Measurements from ENCODE around the gene CMTM1.

The CMTM1 gene

DNA sequence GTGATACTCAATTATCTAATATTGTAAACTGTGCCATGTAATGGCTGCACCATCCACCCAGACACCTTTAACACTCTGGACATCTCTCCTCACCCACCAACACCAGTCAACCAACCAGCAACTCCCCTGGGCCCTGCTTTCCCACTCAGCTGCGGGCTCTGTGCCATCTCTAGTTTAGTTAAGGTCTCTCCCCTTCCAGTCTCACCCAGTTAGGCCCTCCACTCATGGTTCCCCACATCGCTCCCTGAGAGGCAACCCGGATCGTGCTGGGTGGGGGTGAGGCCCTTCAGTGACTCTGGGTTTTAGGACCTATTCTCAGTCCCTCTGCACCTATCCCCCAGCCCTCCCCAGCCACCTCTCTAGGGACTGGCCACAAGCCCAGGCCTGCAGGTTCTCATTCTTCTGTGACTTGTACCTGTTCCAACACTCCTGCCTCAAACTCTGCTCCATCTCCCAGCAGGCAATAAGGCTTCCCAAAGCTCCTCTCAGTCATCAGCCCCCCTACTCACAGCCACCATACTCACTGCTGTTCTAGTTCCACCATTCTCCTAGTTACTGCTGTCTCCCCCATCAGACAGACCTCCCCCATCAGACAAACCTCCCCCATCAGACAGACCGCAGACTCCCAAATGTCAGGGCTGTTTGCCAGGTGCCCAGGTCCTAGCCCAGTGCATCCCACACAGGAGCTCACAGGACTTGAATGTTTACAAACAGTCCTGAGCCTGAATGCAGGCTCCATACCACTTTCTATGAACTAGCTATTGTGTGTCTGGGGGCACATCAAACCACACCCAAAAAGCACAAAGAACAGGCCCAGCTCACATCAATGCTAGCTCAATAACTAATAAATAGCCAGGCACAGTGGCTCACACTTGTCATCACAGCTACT lies 18.9 kb upstream of the CMTM1 start:
- TF ChIP-seq, protein P1, sequence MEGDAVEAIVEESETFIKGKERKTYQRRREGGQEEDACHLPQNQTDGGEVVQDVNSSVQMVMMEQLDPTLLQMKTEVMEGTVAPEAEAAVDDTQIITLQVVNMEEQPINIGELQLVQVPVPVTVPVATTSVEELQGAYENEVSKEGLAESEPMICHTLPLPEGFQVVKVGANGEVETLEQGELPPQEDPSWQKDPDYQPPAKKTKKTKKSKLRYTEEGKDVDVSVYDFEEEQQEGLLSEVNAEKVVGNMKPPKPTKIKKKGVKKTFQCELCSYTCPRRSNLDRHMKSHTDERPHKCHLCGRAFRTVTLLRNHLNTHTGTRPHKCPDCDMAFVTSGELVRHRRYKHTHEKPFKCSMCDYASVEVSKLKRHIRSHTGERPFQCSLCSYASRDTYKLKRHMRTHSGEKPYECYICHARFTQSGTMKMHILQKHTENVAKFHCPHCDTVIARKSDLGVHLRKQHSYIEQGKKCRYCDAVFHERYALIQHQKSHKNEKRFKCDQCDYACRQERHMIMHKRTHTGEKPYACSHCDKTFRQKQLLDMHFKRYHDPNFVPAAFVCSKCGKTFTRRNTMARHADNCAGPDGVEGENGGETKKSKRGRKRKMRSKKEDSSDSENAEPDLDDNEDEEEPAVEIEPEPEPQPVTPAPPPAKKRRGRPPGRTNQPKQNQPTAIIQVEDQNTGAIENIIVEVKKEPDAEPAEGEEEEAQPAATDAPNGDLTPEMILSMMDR (conservative IDR thresholded peaks at IDR 0.05; ENCODE audit: control insufficient read depth, insufficient read depth, low read depth, low read length) = no peak
- H3K4me3 ChIP-seq (ENCODE audit: control insufficient read depth, low read depth, low read length) = no peak overlapping the region
- DNase-seq (ENCODE audit: low read depth) = no peak

DNA sequence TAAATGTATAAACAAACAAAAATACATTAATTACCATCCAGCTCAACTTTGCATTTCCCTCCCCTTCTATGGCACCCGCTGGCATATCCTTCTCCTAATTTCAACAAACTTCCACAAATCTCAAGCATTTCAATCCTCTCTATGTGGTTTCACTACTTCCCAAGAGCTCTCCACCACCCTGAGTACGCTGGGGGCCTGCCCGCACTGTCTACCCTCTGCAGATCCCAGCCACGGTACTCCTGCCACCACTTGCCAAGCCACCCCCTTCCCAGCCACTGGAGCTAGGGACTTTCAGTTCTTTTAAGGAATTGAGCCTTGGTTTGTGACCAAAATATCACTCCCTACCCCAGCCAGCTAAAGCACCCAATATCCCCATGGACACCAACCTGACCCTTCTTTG lies 18.2 kb upstream of the CMTM1 start:
- TF ChIP-seq, protein P1 (conservative IDR thresholded peaks at IDR 0.05; ENCODE audit: control insufficient read depth, insufficient read depth, low read depth, low read length) = no peak
- no peak for DNase-seq (ENCODE audit: low read depth)
- no peak overlapping the region for H3K4me3 ChIP-seq (ENCODE audit: control insufficient read depth, low read depth, low read length)

DNA sequence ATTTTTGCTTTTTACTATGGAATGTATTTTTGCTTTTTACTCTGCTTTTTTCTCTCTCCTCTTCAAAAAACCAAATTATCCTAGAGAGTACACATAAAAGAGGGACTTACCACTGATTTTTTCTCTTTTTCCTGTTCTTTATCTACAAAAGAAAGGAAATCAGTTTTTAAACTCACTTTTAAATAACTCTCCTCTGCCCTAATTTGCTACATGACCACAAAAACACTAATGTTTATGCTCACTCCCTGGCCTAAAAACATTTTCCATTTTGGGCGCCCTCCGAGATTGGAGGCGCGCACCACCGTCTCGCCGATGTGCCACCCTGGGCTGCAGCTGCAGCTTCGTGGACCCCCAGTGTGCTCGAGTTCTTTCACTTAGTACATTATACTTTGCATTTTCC lies 17.4 kb upstream of the CMTM1 start:
- DNase-seq (ENCODE audit: low read depth) = no peak
- peak overlapping the region; percentile 71 for H3K4me3 ChIP-seq (ENCODE audit: control insufficient read depth, low read depth, low read length)
- TF ChIP-seq, protein P1 (conservative IDR thresholded peaks at IDR 0.05; ENCODE audit: control insufficient read depth, insufficient read depth, low read depth, low read length) = no peak

DNA sequence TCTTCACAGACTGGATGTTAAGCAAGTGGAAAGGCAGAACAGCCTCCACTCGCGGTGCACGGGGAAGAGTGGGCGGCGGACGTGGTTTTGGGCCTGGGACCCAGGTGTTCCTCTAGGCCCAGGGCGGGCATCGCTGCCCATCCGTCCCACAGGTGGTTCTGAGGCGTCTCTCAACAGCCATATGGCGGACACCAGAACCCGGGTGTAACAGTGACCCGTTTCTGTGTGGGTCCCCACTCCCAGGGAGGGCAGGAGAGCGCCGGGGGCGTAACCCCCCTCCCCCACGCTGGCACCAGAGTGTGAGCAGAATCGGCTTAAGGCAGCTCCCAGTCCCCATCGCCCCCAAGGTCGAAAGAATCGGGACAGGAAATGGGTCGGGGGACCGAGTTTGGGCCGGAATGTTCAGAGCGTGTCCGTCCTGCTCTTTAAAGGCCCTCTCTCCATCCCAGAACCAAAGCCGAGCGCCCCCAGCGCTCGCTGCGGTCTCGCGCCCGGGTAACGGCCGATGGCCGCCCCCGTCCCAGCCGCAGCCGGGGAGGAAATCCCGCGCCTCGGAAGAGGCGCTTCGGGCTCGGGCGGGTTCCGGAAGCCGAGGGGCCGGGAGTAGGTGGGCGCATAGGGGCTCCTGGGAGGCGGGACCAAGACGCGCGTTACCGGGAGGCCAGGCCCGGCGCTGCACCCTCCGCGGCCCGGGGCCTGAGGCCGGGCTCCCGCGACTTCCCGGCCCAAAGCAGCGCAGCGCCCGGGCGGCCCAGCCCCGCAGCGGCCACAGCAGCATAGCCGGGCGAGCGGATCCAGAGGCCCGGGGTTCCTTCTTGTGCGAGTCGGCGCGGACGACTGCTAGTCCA lies 16.7 kb upstream of the CMTM1 start, which contains the start of gene TK2:
Gene TK2 (minus strand): TSS at position 839 of the 848 bp plus-strand sequence. CDS start 61 bp downstream, at position 778.
- DNase-seq (ENCODE audit: low read depth) = peak; percentile 68
- H3K4me3 ChIP-seq (ENCODE audit: control insufficient read depth, low read depth, low read length) = peak within 1 kb of the TSS; percentile 71
- TF ChIP-seq, protein P1 (conservative IDR thresholded peaks at IDR 0.05; ENCODE audit: control insufficient read depth, insufficient read depth, low read depth, low read length) = no peak

DNA sequence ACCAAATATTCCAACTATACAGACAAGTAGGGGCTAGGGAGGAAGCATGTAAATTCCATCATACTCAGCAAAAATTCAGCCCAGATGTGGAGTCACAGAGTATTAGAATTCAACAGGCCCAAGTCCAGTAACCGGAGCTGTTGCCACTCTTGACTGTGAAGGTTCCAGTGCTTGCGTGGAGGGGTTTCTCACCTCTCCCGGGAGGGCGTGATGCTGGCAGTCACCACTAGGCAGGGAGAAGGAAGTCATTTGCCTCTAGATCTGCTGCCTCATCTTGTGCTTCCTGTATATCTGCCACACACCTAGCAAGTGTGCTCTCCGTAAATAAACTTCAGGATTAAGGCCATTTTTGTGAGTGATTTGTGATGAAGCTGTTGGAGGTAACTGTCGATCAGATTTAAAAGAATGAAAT lies 14.9 kb upstream of the CMTM1 start:
- H3K4me3 ChIP-seq (ENCODE audit: control insufficient read depth, low read depth, low read length) = no peak overlapping the region
- TF ChIP-seq, protein P1 (conservative IDR thresholded peaks at IDR 0.05; ENCODE audit: control insufficient read depth, insufficient read depth, low read depth, low read length) = peak; percentile 20
- DNase-seq (ENCODE audit: low read depth) = peak; percentile 41

DNA sequence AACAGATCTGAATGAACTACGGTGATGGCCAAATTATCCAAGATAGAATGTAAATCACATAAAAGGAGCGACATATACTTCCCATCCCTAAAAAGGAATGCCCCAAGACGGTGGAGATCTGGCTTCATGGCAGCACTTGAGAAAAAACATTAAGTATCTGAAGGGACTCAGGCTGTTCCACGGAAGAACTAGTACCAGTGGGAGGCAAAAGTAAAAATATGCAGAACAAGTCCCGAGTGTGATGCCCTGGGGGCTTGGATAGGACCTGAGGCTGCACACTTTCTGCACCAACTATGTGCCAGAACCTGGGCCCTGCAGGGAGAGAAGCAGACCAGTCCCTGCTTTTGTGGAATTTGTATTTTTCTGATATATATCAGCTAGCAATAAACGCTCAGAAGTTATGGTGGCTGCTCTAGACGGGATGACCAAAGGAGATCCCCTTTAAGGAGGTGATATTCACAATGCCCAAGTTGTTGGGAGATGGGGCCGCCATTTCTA lies 14.4 kb upstream of the CMTM1 start:
- DNase-seq (ENCODE audit: low read depth) = no peak
- H3K4me3 ChIP-seq (ENCODE audit: control insufficient read depth, low read depth, low read length) = peak overlapping the region; percentile 80
- TF ChIP-seq, protein P1 (conservative IDR thresholded peaks at IDR 0.05; ENCODE audit: control insufficient read depth, insufficient read depth, low read depth, low read length) = no peak
